Mesenchymal stem cell (in vitro differentiated cells and primary cell): ENCODE results near the gene UEVLD.

Experiments used
- DNase-seq: peaks from one replicate; pipeline ENCODE4 v3.0.0-alpha.2; 2013
- H2AFZ ChIP-seq: one replicate; pipeline ENCODE4 v1.6.1; 2013; ENCODE audit warnings: low read depth, mild to moderate bottlenecking, control low read depth, inconsistent platforms, low read length, moderate library complexity
- H2AK5ac ChIP-seq: 2 replicates; pipeline ENCODE4 v1.6.1; 2013; ENCODE audit warnings: low read length, moderate library complexity, mild to moderate bottlenecking, inconsistent platforms; ENCODE audit not compliant: severe bottlenecking
- H2BK120ac ChIP-seq: one replicate; pipeline ENCODE4 v1.6.1; 2013; ENCODE audit warnings: low read depth, mild to moderate bottlenecking, inconsistent platforms, low read length, moderate library complexity
- H2BK12ac ChIP-seq, 2 experiments: one replicate each; pipeline ENCODE4 v1.6.1; 2013; ENCODE audit warnings: inconsistent platforms in 2 of 2, low read length in 2 of 2, mild to moderate bottlenecking in 2 of 2, moderate library complexity in 2 of 2, control low read depth in 1 of 2
- H2BK15ac ChIP-seq: one replicate; pipeline ENCODE4 v1.6.1; 2013; ENCODE audit warnings: mild to moderate bottlenecking, low read depth, inconsistent platforms; ENCODE audit not compliant: poor library complexity, severe bottlenecking
- H2BK5ac ChIP-seq: 2 replicates; pipeline ENCODE4 v1.6.1; 2013; ENCODE audit warnings: low read depth, mild to moderate bottlenecking, low read length, control low read depth, inconsistent platforms; ENCODE audit not compliant: poor library complexity, severe bottlenecking
- H3K14ac ChIP-seq, 2 experiments: one replicate each; pipeline ENCODE4 v1.6.1; 2013; ENCODE audit warnings: inconsistent platforms in 2 of 2, low read length in 2 of 2, control low read depth in 1 of 2, mild to moderate bottlenecking in 1 of 2, moderate library complexity in 1 of 2
- H3K18ac ChIP-seq, 2 experiments: one replicate each; pipeline ENCODE4 v1.6.1; 2013; ENCODE audit warnings: inconsistent platforms in 2 of 2, low read length in 2 of 2, control low read depth in 1 of 2, low read depth in 1 of 2, mild to moderate bottlenecking in 1 of 2
- H3K23ac ChIP-seq, 2 experiments: one replicate each; pipeline ENCODE4 v1.6.1; 2013; ENCODE audit warnings: inconsistent platforms in 2 of 2, low read length in 2 of 2, mild to moderate bottlenecking in 2 of 2, moderate library complexity in 2 of 2, control low read depth in 1 of 2
- H3K27ac ChIP-seq: 2 replicates; pipeline ENCODE4 v1.5.1; 2013; ENCODE audit warnings: mild to moderate bottlenecking, moderate library complexity, low read length, control low read depth, inconsistent platforms; ENCODE audit not compliant: poor library complexity, severe bottlenecking
- H3K27me3 ChIP-seq, 2 experiments: 2 replicates each; pipeline versions ENCODE4 v1.6.1 to v1.7.0; 2013; ENCODE audit warnings: low read length in 2 of 2, mild to moderate bottlenecking in 2 of 2, moderate library complexity in 2 of 2, control low read depth in 1 of 2, inconsistent platforms in 1 of 2; ENCODE audit not compliant: control insufficient read depth in 1 of 2, insufficient read depth in 1 of 2
- H3K36me3 ChIP-seq, 2 experiments: 2 replicates each; pipeline versions ENCODE4 v1.6.1 to v1.7.0; 2013; ENCODE audit warnings: low read length in 2 of 2, control low read depth in 1 of 2, inconsistent platforms in 1 of 2, low read depth in 1 of 2, mild to moderate bottlenecking in 1 of 2; ENCODE audit not compliant: insufficient read depth in 2 of 2, control insufficient read depth in 1 of 2
- H3K4ac ChIP-seq, 2 experiments: one replicate each; pipeline ENCODE4 v1.6.1; 2013; ENCODE audit warnings: inconsistent platforms in 2 of 2, low read length in 2 of 2, mild to moderate bottlenecking in 2 of 2, moderate library complexity in 2 of 2, control low read depth in 1 of 2, low read depth in 1 of 2
- H3K4me1 ChIP-seq: 2 replicates; pipeline ENCODE4 v1.6.1; 2013; ENCODE audit warnings: low read depth, low read length, control low read depth; ENCODE audit not compliant: control insufficient read depth, insufficient read depth
- H3K4me2 ChIP-seq: 2 replicates; pipeline ENCODE4 v1.6.1; 2013; ENCODE audit warnings: low read length, mild to moderate bottlenecking, inconsistent platforms; ENCODE audit not compliant: poor library complexity, severe bottlenecking
- H3K4me3 ChIP-seq, 2 experiments: 2 replicates each; pipeline versions ENCODE4 v1.5.1 to v1.7.0; 2013; ENCODE audit warnings: low read length in 2 of 2, mild to moderate bottlenecking in 2 of 2, control low read depth in 1 of 2, low read depth in 1 of 2; ENCODE audit not compliant: insufficient read depth in 1 of 2
- H3K79me1 ChIP-seq: replicated peaks from 2 replicates; pipeline ENCODE4 v1.6.1; 2013; ENCODE audit warnings: mild to moderate bottlenecking, control low read depth, low read length, inconsistent platforms; ENCODE audit not compliant: poor library complexity, severe bottlenecking
- H3K9ac ChIP-seq: 2 replicates; pipeline ENCODE4 v1.7.0; 2013; ENCODE audit warnings: mild to moderate bottlenecking, low read length, moderate library complexity
- H3K9me3 ChIP-seq: 2 replicates; pipeline ENCODE4 v1.7.0; 2013; ENCODE audit warnings: mild to moderate bottlenecking, low read length; ENCODE audit not compliant: control insufficient read depth
- H4K8ac ChIP-seq: one replicate; pipeline ENCODE4 v1.6.1; 2013; ENCODE audit warnings: inconsistent platforms, mild to moderate bottlenecking, low read length, moderate library complexity
- H4K91ac ChIP-seq: one replicate; pipeline ENCODE4 v1.6.1; 2013; ENCODE audit warnings: mild to moderate bottlenecking, low read length, inconsistent platforms
- WGBS: methylation state at CpG from one replicate; pipeline ENCODE4 v1.1.7; 2013; ENCODE audit warnings: mixed read lengths; 5-methylcytosine and 5-hydroxymethylcytosine counted together

The UEVLD gene

DNA sequence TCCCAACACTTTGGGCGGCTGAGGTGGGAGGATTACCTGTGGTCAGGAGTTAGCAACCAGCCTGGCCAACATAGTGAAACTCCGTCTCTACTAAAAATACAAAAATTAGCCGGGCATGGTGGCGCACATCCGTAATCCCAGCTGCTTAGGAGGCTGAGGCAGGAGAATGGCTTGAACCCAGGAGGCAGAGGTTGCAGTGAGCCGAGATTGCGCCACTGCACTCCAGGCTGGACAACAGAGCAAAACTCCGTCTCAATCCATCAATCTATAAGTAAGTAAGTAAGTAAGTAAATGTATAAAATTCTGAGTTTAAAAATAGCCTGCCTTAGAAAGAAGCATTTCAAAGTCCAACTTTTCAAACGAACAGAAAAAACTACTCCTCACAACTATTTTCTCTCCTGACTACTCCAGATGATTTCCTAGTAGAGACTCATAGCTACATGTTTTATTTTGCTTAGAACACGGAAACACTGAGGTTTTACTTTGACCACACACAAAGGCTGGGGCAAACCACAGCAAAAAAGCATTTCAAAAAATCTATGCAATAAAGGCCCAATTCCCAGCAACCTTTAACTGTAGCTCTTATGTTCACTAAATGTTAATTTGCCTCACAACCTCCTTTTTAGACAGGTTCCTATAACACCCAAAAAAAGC, 29.3 kb upstream of the UEVLD start:
- no peak overlapping the region for H3K23ac ChIP-seq
- H2BK5ac ChIP-seq: no peak overlapping the region
- no peak overlapping the region for H3K4me2 ChIP-seq
- no peak overlapping the region for H2AK5ac ChIP-seq
- H4K91ac ChIP-seq: no peak overlapping the region
- 96% methylated on average over 7 of the region's 10 CpGs for WGBS
- H3K14ac ChIP-seq: no peak overlapping the region
- no peak overlapping the region for H4K8ac ChIP-seq
- H3K79me1 ChIP-seq: peaks cover 19% of the 10 kb centered on the region
- H3K4me3 ChIP-seq: peak overlapping the region in 1 of 2 experiments; percentile 50
- peaks cover 3% of the 10 kb centered on the region for H3K4me1 ChIP-seq
- H2BK15ac ChIP-seq: no peak overlapping the region
- H3K18ac ChIP-seq: no peak overlapping the region
- H2AFZ ChIP-seq: no peak overlapping the region
- H3K36me3 ChIP-seq: peaks cover 9 to 32% of the 10 kb centered on the region in 2 experiments
- no peaks in the 10 kb centered on the region for H3K27me3 ChIP-seq
- H3K4ac ChIP-seq: no peak overlapping the region
- peak; percentile 33 for DNase-seq
- no peak overlapping the region for H2BK12ac ChIP-seq
- no peaks in the 10 kb centered on the region for H3K9me3 ChIP-seq
- H3K9ac ChIP-seq: peak overlapping the region; percentile 83
- no peak overlapping the region for H3K27ac ChIP-seq
- no peak overlapping the region for H2BK120ac ChIP-seq

DNA sequence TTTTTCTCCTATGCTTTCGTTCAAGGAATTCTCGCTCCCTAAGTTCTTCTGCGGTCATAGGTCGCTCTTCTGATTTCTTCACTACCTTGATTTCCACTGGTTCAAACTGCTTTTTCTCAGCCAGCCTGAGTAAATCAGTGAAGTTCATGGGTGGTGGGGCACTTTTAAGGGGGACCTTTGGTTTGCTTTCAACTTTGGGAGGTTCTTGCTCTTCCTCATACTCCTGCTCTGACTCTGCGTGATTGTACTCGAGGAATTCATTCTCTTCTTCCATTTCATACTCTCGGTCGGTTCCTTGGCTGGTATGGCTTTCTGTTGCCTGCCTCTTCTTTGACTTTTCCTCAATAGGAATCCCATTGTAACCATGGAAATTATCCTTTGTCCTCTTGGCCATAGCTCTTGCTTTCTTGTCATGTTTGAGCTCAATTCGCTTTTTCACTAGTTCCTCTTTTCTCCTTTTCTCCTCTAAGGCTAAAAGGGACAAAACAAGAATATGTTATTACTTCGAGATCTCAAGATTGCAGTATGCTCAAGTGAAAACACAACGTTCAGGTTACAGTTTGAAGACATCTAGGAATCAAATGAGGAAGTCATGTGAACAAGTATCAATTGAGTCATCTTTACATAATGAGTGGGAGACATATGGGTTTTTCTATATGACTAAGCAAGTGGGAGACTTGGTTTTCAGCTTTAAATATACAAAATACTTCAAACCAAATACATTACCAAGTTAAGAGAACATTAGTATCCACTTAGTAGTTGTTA, 27.3 kb upstream of the UEVLD start:
- H4K91ac ChIP-seq: no peak overlapping the region
- no peak overlapping the region for H2BK5ac ChIP-seq
- no peak overlapping the region for H2BK120ac ChIP-seq
- no peak overlapping the region for H3K4ac ChIP-seq
- no peak overlapping the region for H3K4me2 ChIP-seq
- no peak overlapping the region for H3K9ac ChIP-seq
- no peak overlapping the region for H3K14ac ChIP-seq
- no peak overlapping the region for H3K23ac ChIP-seq
- no peak overlapping the region for H2AFZ ChIP-seq
- H3K27me3 ChIP-seq: no peaks in the 10 kb centered on the region
- no peak overlapping the region for H4K8ac ChIP-seq
- H3K18ac ChIP-seq: no peak overlapping the region
- no peak overlapping the region for H3K27ac ChIP-seq
- H2BK12ac ChIP-seq: no peak overlapping the region
- H3K4me1 ChIP-seq: peaks cover 3% of the 10 kb centered on the region
- 97% methylated on average over 9 of the region's 11 CpGs for WGBS
- H3K36me3 ChIP-seq: peaks cover 13 to 45% of the 10 kb centered on the region in 2 experiments
- DNase-seq: no peak
- H3K4me3 ChIP-seq: no peak overlapping the region
- H2BK15ac ChIP-seq: no peak overlapping the region
- H2AK5ac ChIP-seq: no peak overlapping the region
- no peaks in the 10 kb centered on the region for H3K9me3 ChIP-seq
- peaks cover 22% of the 10 kb centered on the region for H3K79me1 ChIP-seq

DNA sequence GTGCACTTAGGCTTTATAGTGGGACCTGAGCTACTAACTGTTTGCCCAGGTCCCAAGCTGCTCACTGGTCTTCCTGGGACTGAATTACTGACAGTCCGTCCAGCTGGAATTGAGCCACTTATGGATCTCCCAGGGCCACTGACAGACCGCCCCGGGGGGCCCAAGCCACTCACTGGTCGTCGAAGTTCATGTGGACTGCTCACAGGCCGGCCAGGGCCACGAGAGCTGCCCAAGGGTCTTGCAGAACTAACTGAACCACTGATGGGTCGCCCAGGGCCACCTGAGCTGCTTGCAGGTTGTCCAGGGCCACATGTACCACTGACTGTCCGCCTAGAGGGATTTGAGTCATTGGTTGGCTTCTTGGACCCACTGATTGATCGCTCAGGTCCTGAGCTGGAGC, 26.1 kb upstream of the UEVLD start:
- Histone ChIP-seq H3K4me2 (no peak overlapping the region), H2AFZ (no peak overlapping the region), H3K79me1 (peaks cover 23% of the 10 kb centered on the region), H3K27me3 (no peaks in the 10 kb centered on the region), H3K4me1 (peaks cover 3% of the 10 kb centered on the region), H2BK5ac (no peak overlapping the region), H2BK120ac (no peak overlapping the region), H3K23ac (no peak overlapping the region), H2BK15ac (no peak overlapping the region), H3K9me3 (no peaks in the 10 kb centered on the region), H3K18ac (no peak overlapping the region), H2BK12ac (no peak overlapping the region), H3K4ac (no peak overlapping the region), H3K36me3 (peaks cover 17 to 56% of the 10 kb centered on the region in 2 experiments), H4K91ac (no peak overlapping the region), H4K8ac (no peak overlapping the region), H2AK5ac (no peak overlapping the region), H3K27ac (no peak overlapping the region), H3K4me3 (no peak overlapping the region), H3K9ac (no peak overlapping the region), H3K14ac (no peak overlapping the region)
- no peak for DNase-seq
- WGBS: 97% methylated on average over 10 of the region's 10 CpGs

DNA sequence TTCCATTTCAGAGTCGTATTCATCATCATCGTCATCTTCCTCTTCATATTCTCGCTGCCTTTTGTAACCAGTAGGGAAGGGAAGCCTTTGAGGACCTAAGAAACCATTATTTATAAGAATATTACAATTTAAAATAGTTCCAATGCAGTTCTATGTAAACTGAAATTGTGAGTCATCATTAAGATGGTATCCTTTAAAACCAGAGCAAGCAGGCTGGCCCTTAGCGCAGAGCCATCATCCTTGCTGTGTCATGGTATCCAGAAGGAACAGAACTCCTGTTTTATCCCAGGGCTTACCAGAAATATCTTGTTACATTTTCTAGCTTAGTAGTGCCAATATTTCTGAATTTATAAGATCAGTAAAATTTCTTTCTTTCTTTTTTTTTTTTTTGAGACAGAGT, 23.9 kb upstream of the UEVLD start:
- peaks cover 17 to 77% of the 10 kb centered on the region in 2 experiments for H3K36me3 ChIP-seq
- peaks cover 2% of the 10 kb centered on the region for H3K4me1 ChIP-seq
- H3K18ac ChIP-seq: no peak overlapping the region
- H2AFZ ChIP-seq: no peak overlapping the region
- H4K91ac ChIP-seq: no peak overlapping the region
- no peak overlapping the region for H2BK12ac ChIP-seq
- no peak overlapping the region for H3K27ac ChIP-seq
- H2BK15ac ChIP-seq: no peak overlapping the region
- H2BK120ac ChIP-seq: no peak overlapping the region
- H3K4me3 ChIP-seq: no peak overlapping the region
- no peak overlapping the region for H3K14ac ChIP-seq
- H3K4ac ChIP-seq: no peak overlapping the region
- H2BK5ac ChIP-seq: no peak overlapping the region
- H3K79me1 ChIP-seq: peaks cover 26% of the 10 kb centered on the region
- no peaks in the 10 kb centered on the region for H3K9me3 ChIP-seq
- H3K4me2 ChIP-seq: no peak overlapping the region
- H3K9ac ChIP-seq: no peak overlapping the region
- H3K27me3 ChIP-seq: no peaks in the 10 kb centered on the region
- H3K23ac ChIP-seq: no peak overlapping the region
- H4K8ac ChIP-seq: no peak overlapping the region
- no peak for DNase-seq
- 100% methylated on average over 1 of the region's 4 CpGs for WGBS
- H2AK5ac ChIP-seq: no peak overlapping the region
